HepG2 (cell line): ENCODE measurements around the gene LNX2. TPM values are rescaled to one million over a fixed set of nuclear protein-coding genes. Genes with fewer than 3 reads are reported as not detected.

Source experiments
- ATAC-seq: fragments of 200-7000 bp; cut with Tn5 transposase; 3 replicates; pipeline ENCODE4 v1.9.1; 2020; ENCODE audit warnings: mild to moderate bottlenecking, moderate library complexity
- BruUV-seq: library from RNA; stranded (reverse); fragments of 400-500 nt; replicated peaks from 2 replicates; lab custom pipeline; 2021; lab: Mats Ljungman, UMichigan
- CTCF ChIA-PET: fragments of 300-600 bp; formaldehyde crosslinking; extraction: SDS; loops from one replicate; lab custom pipeline; 2021; ENCODE audit warnings: low total read pairs, inconsistent platforms, low intra/inter-chr PET ratio; lab: Yijun Ruan, JAX
- POLR2A ChIA-PET: fragments of 350-600 bp; sonication (Branson Sonifier 250); formaldehyde crosslinking; loops from one replicate; lab custom pipeline; 2020; ENCODE audit warnings: antibody characterized with exemption, inconsistent platforms; lab: Yijun Ruan, JAX
- DNase-seq: peaks from one replicate; pipeline ENCODE4 v3.0.0-alpha.2; 2015; ENCODE audit warnings: low spot score
- FAIRE-seq: peaks from 3 replicates; lab custom pipeline; 2011; peaks lifted over from hg19 to GRCh38; lab: Jason Lieb, UNC
- H2AFZ ChIP-seq: one replicate; pipeline ENCODE4 v1.6.1; 2011; ENCODE audit warnings: low read length, inconsistent platforms
- H3K27ac ChIP-seq: fragments of 300-600 bp; 3 replicates; pipeline ENCODE4 v1.8.0; 2011; ENCODE audit warnings: mixed run types, mild to moderate bottlenecking, mixed read lengths, low read length, inconsistent platforms; ENCODE audit not compliant: insufficient read depth; ENCODE audit errors: extremely low read length
- H3K27me3 ChIP-seq, 2 experiments: fragments of 200-600 bp in 1 of 2; 2 replicates in 1 of 2; 3 replicates in 1 of 2; pipeline versions ENCODE4 v1.6.0 to v1.8.0; 2011; ENCODE audit warnings: low read length in 2 of 2, mild to moderate bottlenecking in 2 of 2, moderate library complexity in 2 of 2, inconsistent platforms in 1 of 2; ENCODE audit not compliant: insufficient read depth in 2 of 2, control insufficient read depth in 1 of 2
- H3K36me3 ChIP-seq, 2 experiments: fragments of 200-600 bp in 1 of 2; replicated peaks in 1 of 2; 2 replicates in 1 of 2; 3 replicates in 1 of 2; pipeline versions ENCODE4 v1.5.1 to v1.8.0; 2011; ENCODE audit warnings: low read length in 2 of 2, inconsistent platforms in 1 of 2; ENCODE audit not compliant: insufficient read depth in 2 of 2, control insufficient read depth in 1 of 2
- H3K4me1 ChIP-seq: 2 replicates; pipeline ENCODE4 v1.5.1; 2012; ENCODE audit warnings: low read length, inconsistent platforms; ENCODE audit not compliant: insufficient read depth
- H3K4me2 ChIP-seq: 2 replicates; pipeline ENCODE4 v1.6.0; 2011; ENCODE audit warnings: low read depth, low read length, inconsistent platforms
- H3K4me3 ChIP-seq, 3 experiments: fragments of 200-600 bp in 1 of 3; sonication (generic), shearing (Covaris generic) in 1 of 3; replicated peaks in 1 of 3; 2 replicates each; pipeline ENCODE4 v1.5.1; 2011 to 2016; ENCODE audit warnings: low read length in 3 of 3, inconsistent platforms in 2 of 3, low read depth in 2 of 3, mild to moderate bottlenecking in 2 of 3, control low read depth in 1 of 3, mixed read lengths in 1 of 3; ENCODE audit not compliant: insufficient read depth in 1 of 3
- H3K79me2 ChIP-seq: one replicate; pipeline ENCODE4 v1.6.1; 2011; ENCODE audit warnings: low read length, inconsistent platforms; ENCODE audit not compliant: insufficient read depth
- H3K9ac ChIP-seq: 2 replicates; pipeline ENCODE4 v1.6.0; 2011; ENCODE audit warnings: mild to moderate bottlenecking, low read depth, low read length, inconsistent platforms; ENCODE audit not compliant: insufficient read depth
- H3K9me3 ChIP-seq: 2 replicates; pipeline ENCODE4 v1.5.1; 2012; ENCODE audit warnings: mild to moderate bottlenecking, low read length
- H4K20me1 ChIP-seq: 2 replicates; pipeline ENCODE4 v1.6.0; 2011; ENCODE audit warnings: inconsistent platforms, mild to moderate bottlenecking, low read length, moderate library complexity; ENCODE audit not compliant: insufficient read depth
- BHLHE40 ChIP-seq: IDR thresholded peaks from 2 replicates; pipeline ENCODE4 v1.6.1; 2011; ENCODE audit warnings: low read length, improper control_type of control experiment
- CBX2 ChIP-seq, 2 experiments: fragments of 200-600 bp in 1 of 2; sonication (generic); formaldehyde crosslinking in 1 of 2; IDR thresholded peaks; 2 replicates each; pipeline versions ENCODE4 v1.7.0 to v1.8.1; 2018 to 2022; ENCODE audit warnings: low read depth in 2 of 2, low read length in 1 of 2, mild to moderate bottlenecking in 1 of 2, missing genetic modification reagents in 1 of 2
- CBX5 ChIP-seq: sonication (generic); formaldehyde crosslinking; IDR thresholded peaks from 2 replicates; pipeline ENCODE4 v1.4.0; 2020; ENCODE audit warnings: missing genetic modification reagents, borderline replicate concordance
- HIVEP1 ChIP-seq: sonication (generic); formaldehyde crosslinking; IDR thresholded peaks from 2 replicates; pipeline ENCODE4 v1.4.0; 2020; ENCODE audit warnings: mild to moderate bottlenecking, missing genetic modification reagents
- HOXD1 ChIP-seq: sonication (generic); formaldehyde crosslinking; IDR thresholded peaks from 2 replicates; pipeline ENCODE4 v1.5.0; 2020; ENCODE audit warnings: missing genetic modification reagents
- KLF13 ChIP-seq: sonication (generic); formaldehyde crosslinking; IDR thresholded peaks from 2 replicates; pipeline ENCODE4 v1.4.0; 2020; ENCODE audit warnings: mild to moderate bottlenecking, missing genetic modification reagents
- KLF16 ChIP-seq, 2 experiments: sonication (generic) in 1 of 2; formaldehyde crosslinking in 1 of 2; IDR thresholded peaks; 2 replicates each; pipeline versions ENCODE4 v1.6.1 to v1.8.0; 2016 to 2023; ENCODE audit warnings: missing genetic modification reagents in 2 of 2, missing compliant biosample characterization in 1 of 2
- RORA ChIP-seq: sonication (generic); formaldehyde crosslinking; IDR thresholded peaks from 2 replicates; pipeline ENCODE4 v1.5.0; 2020; ENCODE audit warnings: mild to moderate bottlenecking, missing genetic modification reagents, moderate library complexity
- RXRA ChIP-seq: sonication (generic); formaldehyde crosslinking; IDR thresholded peaks from 2 replicates; pipeline ENCODE4 v1.5.1; 2020; ENCODE audit warnings: missing genetic modification reagents
- SAP130 ChIP-seq: IDR thresholded peaks from 2 replicates; pipeline ENCODE4 v1.6.1; 2016; ENCODE audit warnings: low read depth
- SNAI1 ChIP-seq: sonication (generic); formaldehyde crosslinking; IDR thresholded peaks from 2 replicates; pipeline ENCODE4 v1.5.0; 2020; ENCODE audit warnings: mild to moderate bottlenecking, missing genetic modification reagents, borderline replicate concordance
- THAP8 ChIP-seq: sonication (generic); formaldehyde crosslinking; IDR thresholded peaks from 2 replicates; pipeline ENCODE4 v1.5.1; 2020; ENCODE audit warnings: missing genetic modification reagents, mild to moderate bottlenecking, borderline replicate concordance
- ZBTB25 ChIP-seq: IDR thresholded peaks from 2 replicates; pipeline ENCODE4 v1.6.1; 2018; ENCODE audit warnings: missing genetic modification reagents
- ZFP37 ChIP-seq: sonication (generic); formaldehyde crosslinking; IDR thresholded peaks from 2 replicates; pipeline ENCODE4 v1.4.0; 2020; ENCODE audit warnings: missing genetic modification reagents, borderline replicate concordance
- ZNF296 ChIP-seq: sonication (generic); formaldehyde crosslinking; conservative IDR thresholded peaks from 2 replicates; pipeline ENCODE4 v1.5.0; 2020; ENCODE audit warnings: mild to moderate bottlenecking, missing genetic modification reagents
- ZNF543 ChIP-seq: sonication (generic); formaldehyde crosslinking; IDR thresholded peaks from 2 replicates; pipeline ENCODE4 v1.4.0; 2020; ENCODE audit warnings: mild to moderate bottlenecking, missing genetic modification reagents
- ZNF83 ChIP-seq: sonication (generic); formaldehyde crosslinking; IDR thresholded peaks from 2 replicates; pipeline ENCODE4 v1.4.0; 2020; ENCODE audit warnings: missing genetic modification reagents, mild to moderate bottlenecking, borderline replicate concordance
- ZSCAN5A ChIP-seq: sonication (generic); formaldehyde crosslinking; IDR thresholded peaks from 2 replicates; pipeline ENCODE4 v1.8.0; 2022; ENCODE audit warnings: mild to moderate bottlenecking, missing genetic modification reagents, borderline replicate concordance
- WGBS: methylation state at CpG from one replicate; pipeline ENCODE4 v1.1.6; 2017; ENCODE audit warnings: low lambda C conversion rate; 5-methylcytosine and 5-hydroxymethylcytosine counted together
- in situ Hi-C: cut with HindIII; loops from 2 replicates; pipeline ENCODE4 v1.10.0; 2017; ENCODE audit warnings: low pct_unique_long_range_greater_than_20kb; ENCODE audit not compliant: extremely low pct_ligation_motif_present
- intact Hi-C: fragments of 100-400 bp; cut with micrococcal nuclease; formaldehyde crosslinking; loops from one replicate; pipeline ENCODE4 v1.10.0; 2022; ENCODE audit not compliant: unreplicated experiment
- polyA plus RNA-seq, 8 experiments: library from polyadenylated mRNA; depleted of rRNA in 3 of 8; stranded (reverse) in 7 of 8; unstranded in 1 of 8; fragments of >200 nt; fragmentation: Illumina TruSeq in 4 of 8; extraction: Trizol in 4 of 8; gene quantifications; 2 replicates each; pipeline versions ENCODE4 v1.2.1 to v1.2.3, GENCODE V29; 2011 to 2016; ENCODE audit warnings: low read depth in 4 of 8, missing spikeins in 1 of 8, mixed read lengths in 1 of 8; ENCODE audit not compliant: insufficient read depth in 1 of 8
- total RNA-seq, 5 experiments: library from RNA; depleted of rRNA; stranded (reverse); fragments of >200 nt; fragmentation: Illumina TruSeq; extraction: Trizol; gene quantifications; 2 replicates each; pipeline ENCODE4 v1.2.3, GENCODE V29; 2016; ENCODE audit warnings: low read depth in 1 of 5

LNX2 gene
- total and polyA plus RNA-seq, 2 of the 13 experiments (the other 11 are each of a cell fraction or from before 2014, with no cell fraction given): 9.2 to 9.7 TPM

DNA sequence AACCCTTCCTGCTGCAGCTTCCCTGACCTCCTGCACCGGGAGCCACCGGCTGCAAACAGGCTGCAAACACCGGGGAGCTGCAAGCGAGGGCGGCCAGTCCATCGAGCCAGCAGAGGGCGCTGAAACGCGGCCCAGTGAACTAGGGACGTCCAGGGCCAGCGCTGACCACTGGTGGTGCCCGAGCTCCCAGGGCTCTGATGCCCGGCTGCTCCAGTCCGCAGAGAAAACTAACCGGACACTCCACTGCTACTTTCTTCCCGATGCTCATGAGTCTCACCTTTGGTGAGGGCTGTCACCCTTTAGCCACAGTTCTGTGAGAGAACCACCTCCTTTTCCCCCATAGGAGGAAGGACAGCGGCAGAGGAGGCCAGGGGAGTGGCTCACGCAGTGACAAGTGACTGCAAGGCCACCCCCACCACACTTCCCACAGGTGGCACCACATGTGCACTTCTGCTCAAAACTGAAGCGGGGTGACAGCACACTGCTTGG, 87.1 kb downstream of the LNX2 start (continued):
- no peak for TF ChIP-seq HIVEP1 (CRISPR knock-in tag)
- no peak for TF ChIP-seq KLF13 (CRISPR knock-in tag)
- peak; percentile 99 for TF ChIP-seq ZNF296 (CRISPR knock-in tag)
- TF ChIP-seq CBX5 (CRISPR knock-in tag): peak; percentile 72; the same call in 1 of the 2 replicates
- 0 out of 4 replicates have a peak, but pooled peaks of 1 of the 2 experiments have one; percentile 41 for TF ChIP-seq KLF16 (CRISPR knock-in tag; IDR thresholded peaks at IDR 0.05)
- TF ChIP-seq ZFP37: peak; percentile 46; the same call in 1 of the 2 replicates
- TF ChIP-seq THAP8: no peak
- 0 out of 2 replicates have a peak, but pooled peaks have one; percentile 53 for TF ChIP-seq ZBTB25 (CRISPR knock-in tag)
- peak; percentile 45; the same call in 1 of the 2 replicates for TF ChIP-seq SAP130 (CRISPR knock-in tag)

- POLR2A ChIA-PET: no interaction called here
- in situ Hi-C loops: no loop called here
These were observed 91.4 kb downstream of the LNX2 start for GRCh38 chr13:27528908-27529307.

More at GRCh38 chr13:27528908-27529307, 91.4 kb downstream of the LNX2 start:
- no peak overlapping the region for H3K27ac ChIP-seq
- H3K9me3 ChIP-seq: no peaks in the 10 kb centered on the region
- H3K27me3 ChIP-seq: peaks cover 0 to 5% of the 10 kb centered on the region in 2 experiments; a peak in 1 of 5 replicates
- no peaks in the 10 kb centered on the region for H3K79me2 ChIP-seq
- BruUV-seq: no TSS peak
- no peak for DNase-seq
- intact Hi-C loops: no loop called here
- no peaks in the 10 kb centered on the region for H3K36me3 ChIP-seq
- CTCF ChIA-PET: no interaction called here
- H3K4me1 ChIP-seq: peaks cover 11% of the 10 kb centered on the region
- no peak overlapping the region for H3K4me3 ChIP-seq
- no peak overlapping the region for H3K9ac ChIP-seq
- no peak overlapping the region for H3K4me2 ChIP-seq
- no peak for ATAC-seq
- FAIRE-seq: no peak
- H2AFZ ChIP-seq: no peak overlapping the region
- no peak for TF ChIP-seq ZSCAN5A (CRISPR knock-in tag)
- no peak for TF ChIP-seq ZNF543 (CRISPR knock-in tag)
- TF ChIP-seq BHLHE40: no peak
- no peak for TF ChIP-seq SNAI1 (CRISPR knock-in tag)
- no peak for TF ChIP-seq HOXD1 (CRISPR knock-in tag)
- no peak for TF ChIP-seq ZNF83
- no peak for TF ChIP-seq RORA (CRISPR knock-in tag)
- TF ChIP-seq RXRA (CRISPR knock-in tag): no peak
- TF ChIP-seq CBX2 (IDR thresholded peaks at IDR 0.05; ENCODE audit: low read depth, low read length): no peak
- TF ChIP-seq CBX2 (CRISPR knock-in tag; IDR thresholded peaks at IDR 0.05; ENCODE audit: low read depth): no peak
- 76% methylated on average over 4 of the region's 6 CpGs for WGBS
- H4K20me1 ChIP-seq: no peaks in the 10 kb centered on the region
